Activated CD4-positive, alpha-beta T cell treated with anti-CD3 and anti-CD28 coated beads, Interleukin-2, amount 10 ng/mL, durations not matched to agents 7 days and 5 days (primary cell): ENCODE results near the gene SNX27. TPM values are rescaled to one million over a fixed set of nuclear protein-coding genes. Genes with fewer than 3 reads are reported as not detected.

Source experiments
- CTCF ChIA-PET: fragments of 350-600 bp; sonication (Branson Sonifier 250); formaldehyde crosslinking; loops from one replicate; lab custom pipeline; 2021; ENCODE audit warnings: antibody characterized with exemption; lab: Charles Lee
- POLR2A ChIA-PET: fragments of 350-600 bp; sonication (Branson Sonifier 250); formaldehyde crosslinking; loops from one replicate; lab custom pipeline; 2021; ENCODE audit warnings: antibody characterized with exemption; lab: Charles Lee
- DNase-seq: peaks from one replicate; pipeline ENCODE4 v3.0.0-alpha.2; 2020
- H3K27ac Mint-ChIP-seq: one replicate; pipeline ENCODE4 v1.8.0; 2021; ENCODE audit warnings: mild to moderate bottlenecking, moderate library complexity, mixed read lengths
- H3K27me3 Mint-ChIP-seq: one replicate; pipeline ENCODE4 v1.8.0; 2021; ENCODE audit warnings: mixed read lengths
- H3K36me3 Mint-ChIP-seq: one replicate; pipeline ENCODE4 v1.8.0; 2021; ENCODE audit warnings: low read depth, mixed read lengths
- H3K4me1 Mint-ChIP-seq: one replicate; pipeline ENCODE4 v1.8.0; 2021; ENCODE audit warnings: mixed read lengths
- H3K4me3 Mint-ChIP-seq: one replicate; pipeline ENCODE4 v1.8.0; 2021; ENCODE audit warnings: mild to moderate bottlenecking, moderate library complexity, mixed read lengths
- H3K9me3 Mint-ChIP-seq: one replicate; pipeline ENCODE4 v1.8.0; 2021; ENCODE audit warnings: mixed read lengths
- total RNA-seq, 2 experiments: library from RNA; stranded (reverse); gene quantifications; one replicate each; pipeline ENCODE4 v1.2.3, GENCODE V29; 2021

The SNX27 gene
- total RNA-seq, 2 experiments from 2014 or later: 24.5 to 25.1 TPM

DNA sequence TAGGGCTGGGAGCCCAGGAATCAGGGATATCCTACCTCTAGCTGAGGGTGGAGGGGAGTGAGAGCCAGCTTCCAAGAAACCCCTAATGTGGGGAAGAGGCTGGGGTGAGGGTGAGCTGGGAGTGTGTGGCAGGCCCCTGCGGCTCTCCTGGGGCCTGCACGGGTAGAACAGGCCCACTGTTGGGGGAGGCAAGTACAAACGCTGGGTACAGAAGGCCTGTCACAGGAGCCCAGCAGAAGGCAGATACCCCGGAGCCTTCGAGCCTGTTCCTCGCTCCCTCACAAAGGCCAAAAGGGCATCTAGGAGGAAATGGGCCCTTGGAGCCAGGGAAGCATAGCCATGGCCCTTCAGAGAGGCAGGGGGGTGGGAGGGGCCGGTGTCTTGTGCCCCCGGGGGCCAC is 91.1 kb downstream of the SNX27 start:
- no peak overlapping the region for H3K27ac Mint-ChIP-seq

DNA sequence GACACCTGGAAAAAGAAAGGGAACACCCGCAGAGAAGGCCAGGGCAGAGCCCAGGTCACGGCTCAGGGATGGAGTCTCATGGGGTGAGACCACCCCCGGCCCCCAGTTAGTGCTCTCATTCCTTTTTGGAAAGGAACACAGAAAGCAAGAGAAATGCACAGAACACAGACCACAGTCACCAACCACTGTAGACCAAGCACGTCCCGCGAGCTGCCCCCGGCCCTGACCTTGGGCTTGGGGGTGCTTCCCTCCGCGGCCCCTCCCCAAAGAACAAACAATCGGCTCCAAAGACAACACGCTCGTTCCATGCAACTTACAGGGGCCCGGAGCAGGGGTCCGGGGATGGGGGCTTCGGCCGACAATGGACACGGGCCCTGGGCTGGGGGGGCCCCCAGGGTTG is 92.0 kb downstream of the SNX27 start:
- Mint-ChIP-seq H3K36me3 (no peaks in the 10 kb centered on the region), H3K9me3 (no peaks in the 10 kb centered on the region), H3K27me3 (no peaks in the 10 kb centered on the region), H3K27ac (peak overlapping the region; percentile 58), H3K4me3 (no peak overlapping the region), H3K4me1 (peaks cover 10% of the 10 kb centered on the region)
- POLR2A ChIA-PET: no interaction called here
- no peak for DNase-seq
- CTCF ChIA-PET: no interaction called here

More for the DNA sequence above, 91.1 kb downstream of the SNX27 start:
- no peak overlapping the region for H3K4me3 Mint-ChIP-seq
- no peaks in the 10 kb centered on the region for H3K9me3 Mint-ChIP-seq
- POLR2A ChIA-PET: no interaction called here
- H3K4me1 Mint-ChIP-seq: peaks cover 10% of the 10 kb centered on the region
- H3K36me3 Mint-ChIP-seq: no peaks in the 10 kb centered on the region
- DNase-seq: no peak
- H3K27me3 Mint-ChIP-seq: no peaks in the 10 kb centered on the region
- CTCF ChIA-PET: interaction anchor here (1.1 kb wide), 1 partner anchor 133 kb away, joined by 3 read pairs; no protein-coding TSS in a partner anchor

DNA sequence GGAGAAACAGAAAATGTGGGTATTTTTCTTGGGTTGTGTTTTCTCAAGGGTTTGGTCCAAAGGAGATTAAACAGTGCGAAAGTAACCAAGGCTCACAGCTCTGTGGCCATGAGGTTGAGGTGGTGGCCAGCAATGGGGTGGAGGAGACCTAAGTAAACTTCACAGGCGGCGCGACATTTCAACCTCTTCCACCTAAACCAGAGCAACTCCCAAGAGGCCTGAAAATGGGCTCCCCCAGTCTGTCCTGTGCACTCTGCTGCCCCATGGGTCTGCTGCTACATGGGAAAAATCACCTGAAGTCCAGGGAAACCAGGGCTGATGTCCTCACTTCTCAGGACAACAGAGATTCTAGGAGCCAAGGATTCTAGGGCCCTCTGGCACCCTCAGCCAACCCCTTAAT is 92.4 kb downstream of the SNX27 start:
- DNase-seq: no peak
- Mint-ChIP-seq H3K27ac (no peak overlapping the region), H3K9me3 (no peaks in the 10 kb centered on the region), H3K36me3 (no peaks in the 10 kb centered on the region), H3K4me1 (peaks cover 10% of the 10 kb centered on the region), H3K4me3 (no peak overlapping the region), H3K27me3 (no peaks in the 10 kb centered on the region)
- CTCF ChIA-PET: no interaction called here
- POLR2A ChIA-PET: no interaction called here

DNA sequence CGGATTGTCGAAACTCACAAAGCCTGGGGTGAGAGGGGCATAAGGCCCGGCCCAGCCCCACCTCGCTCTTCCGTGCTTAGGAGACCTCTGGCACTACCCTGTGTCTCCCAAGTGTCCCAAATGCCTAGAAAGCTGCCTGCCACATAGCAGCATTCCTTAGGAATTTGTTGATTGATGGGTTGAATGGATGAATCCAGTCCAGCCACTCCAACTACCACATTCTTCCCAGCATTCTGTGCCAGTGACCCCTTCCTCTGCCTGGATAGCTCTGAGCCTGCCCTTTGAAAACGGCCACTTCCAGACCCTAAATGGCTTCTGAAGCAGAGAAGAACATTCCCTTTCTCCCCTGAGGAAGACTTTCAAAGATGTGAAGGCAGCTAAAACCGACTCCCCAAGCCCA is 93.3 kb downstream of the SNX27 start:
- H3K27me3 Mint-ChIP-seq: no peaks in the 10 kb centered on the region
- ChIA-PET POLR2A (no interaction called here), CTCF (interaction anchor here (1.3 kb wide), 1 partner anchor 136 kb away, joined by 3 read pairs; no protein-coding TSS in a partner anchor)
- H3K27ac Mint-ChIP-seq: no peak overlapping the region
- H3K36me3 Mint-ChIP-seq: no peaks in the 10 kb centered on the region
- DNase-seq: no peak
- H3K9me3 Mint-ChIP-seq: no peaks in the 10 kb centered on the region
- peaks cover 10% of the 10 kb centered on the region for H3K4me1 Mint-ChIP-seq
- no peak overlapping the region for H3K4me3 Mint-ChIP-seq

GRCh38 chr1:151705753-151706463 is 94.1 kb downstream of the SNX27 start:
- CTCF ChIA-PET: interaction anchor here (0.8 to 1.4 kb wide), 4 partner anchors 12 to 135 kb away, joined by 3 to 4 read pairs (median 4); no protein-coding TSS in a partner anchor
- no peaks in the 10 kb centered on the region for H3K9me3 Mint-ChIP-seq
- H3K36me3 Mint-ChIP-seq: no peaks in the 10 kb centered on the region
- no peaks in the 10 kb centered on the region for H3K27me3 Mint-ChIP-seq
- H3K27ac Mint-ChIP-seq: no peak overlapping the region
- peaks cover 10% of the 10 kb centered on the region for H3K4me1 Mint-ChIP-seq
- no peak overlapping the region for H3K4me3 Mint-ChIP-seq
- POLR2A ChIA-PET: no interaction called here
- DNase-seq: no peak

DNA sequence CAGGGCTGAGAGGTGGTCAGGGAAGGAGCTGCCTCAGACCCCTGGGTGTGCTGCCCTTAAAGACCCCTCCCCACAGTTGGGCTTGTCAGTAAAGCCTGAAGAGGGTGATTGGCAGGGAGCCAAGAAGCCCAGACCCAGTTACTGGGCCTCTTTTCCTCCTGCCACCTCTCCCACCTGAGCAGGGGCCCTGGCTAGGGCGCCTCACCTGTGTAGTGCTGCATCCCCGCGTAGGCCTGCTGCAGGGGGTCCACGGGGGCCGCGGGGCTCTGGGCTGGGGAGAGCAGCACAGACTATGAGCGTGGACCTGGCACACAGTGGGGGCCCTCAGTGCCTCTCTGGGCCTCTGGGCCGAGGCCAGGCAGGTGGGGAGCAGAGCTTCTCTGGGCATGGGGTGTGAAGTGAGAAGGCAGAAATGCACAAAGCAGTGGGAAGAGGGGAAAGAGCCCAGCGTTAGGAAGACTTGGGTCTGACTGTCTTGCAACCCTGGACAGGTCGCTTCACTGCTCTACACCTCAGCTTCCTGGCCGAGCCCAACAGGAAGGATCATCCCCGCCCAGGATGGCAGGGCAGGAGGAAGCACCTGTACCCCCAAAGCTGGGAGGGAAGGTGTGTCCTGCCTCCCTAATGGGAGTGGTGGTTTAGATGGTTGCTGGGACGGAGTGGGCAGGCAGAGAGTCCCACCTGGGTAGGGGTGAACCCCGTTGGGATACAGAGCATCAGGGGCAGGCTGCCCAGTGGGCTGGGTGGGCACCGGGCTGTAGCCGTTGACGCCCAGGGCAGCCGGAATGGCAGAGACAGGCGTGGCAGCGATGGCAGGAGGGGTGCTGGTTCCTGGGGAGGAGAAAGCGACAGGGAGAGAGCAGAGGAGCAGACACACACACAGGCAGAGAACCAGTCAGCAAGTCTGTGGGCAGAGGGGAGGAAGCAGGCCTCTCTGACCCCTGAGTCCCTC is 94.9 kb downstream of the SNX27 start:
- Mint-ChIP-seq H3K27me3 (no peaks in the 10 kb centered on the region), H3K27ac (no peak overlapping the region), H3K36me3 (no peaks in the 10 kb centered on the region), H3K4me1 (peaks cover 10% of the 10 kb centered on the region), H3K9me3 (no peaks in the 10 kb centered on the region), H3K4me3 (no peak overlapping the region)
- DNase-seq: no peak
- POLR2A ChIA-PET: no interaction called here
- CTCF ChIA-PET: interaction anchor here (0.8 to 1.4 kb wide), 3 partner anchors 11 to 130 kb away, joined by 3 to 4 read pairs (median 4); no protein-coding TSS in a partner anchor

GRCh38 chr1:151707541-151708065 is 95.8 kb downstream of the SNX27 start:
- ChIA-PET POLR2A (no interaction called here), CTCF (no interaction called here)
- Mint-ChIP-seq H3K27me3 (no peaks in the 10 kb centered on the region), H3K36me3 (no peaks in the 10 kb centered on the region), H3K27ac (no peak overlapping the region), H3K4me1 (peaks cover 10% of the 10 kb centered on the region), H3K9me3 (no peaks in the 10 kb centered on the region), H3K4me3 (no peak overlapping the region)
- no peak for DNase-seq

GRCh38 chr1:151708891-151709290 is 97.0 kb downstream of the SNX27 start:
- ChIA-PET CTCF (interaction anchor here (1.1 kb wide), 1 partner anchor 326 kb away, joined by 3 read pairs; no protein-coding TSS in a partner anchor), POLR2A (no interaction called here)
- no peak overlapping the region for H3K4me3 Mint-ChIP-seq

GRCh38 chr1:151710187-151710840 is 98.5 kb downstream of the SNX27 start:
- ChIA-PET POLR2A (no interaction called here), CTCF (interaction anchor here (0.7 to 1.7 kb wide), 3 partner anchors 11 to 127 kb away, joined by 3 to 5 read pairs (median 3); partner anchors contain the start of gene RIIAD1)
- H3K27ac Mint-ChIP-seq: no peak overlapping the region
- no peaks in the 10 kb centered on the region for H3K36me3 Mint-ChIP-seq
- peaks cover 8% of the 10 kb centered on the region for H3K27me3 Mint-ChIP-seq
- peak; percentile 15 for DNase-seq
- H3K4me3 Mint-ChIP-seq: no peak overlapping the region
- H3K4me1 Mint-ChIP-seq: peaks cover 5% of the 10 kb centered on the region
- H3K9me3 Mint-ChIP-seq: no peaks in the 10 kb centered on the region

More at GRCh38 chr1:151708891-151709290, 97.0 kb downstream of the SNX27 start:
- peaks cover 5% of the 10 kb centered on the region for H3K4me1 Mint-ChIP-seq
- H3K36me3 Mint-ChIP-seq: no peaks in the 10 kb centered on the region
- no peaks in the 10 kb centered on the region for H3K9me3 Mint-ChIP-seq
- no peak overlapping the region for H3K27ac Mint-ChIP-seq
- no peaks in the 10 kb centered on the region for H3K27me3 Mint-ChIP-seq
- no peak for DNase-seq

DNA sequence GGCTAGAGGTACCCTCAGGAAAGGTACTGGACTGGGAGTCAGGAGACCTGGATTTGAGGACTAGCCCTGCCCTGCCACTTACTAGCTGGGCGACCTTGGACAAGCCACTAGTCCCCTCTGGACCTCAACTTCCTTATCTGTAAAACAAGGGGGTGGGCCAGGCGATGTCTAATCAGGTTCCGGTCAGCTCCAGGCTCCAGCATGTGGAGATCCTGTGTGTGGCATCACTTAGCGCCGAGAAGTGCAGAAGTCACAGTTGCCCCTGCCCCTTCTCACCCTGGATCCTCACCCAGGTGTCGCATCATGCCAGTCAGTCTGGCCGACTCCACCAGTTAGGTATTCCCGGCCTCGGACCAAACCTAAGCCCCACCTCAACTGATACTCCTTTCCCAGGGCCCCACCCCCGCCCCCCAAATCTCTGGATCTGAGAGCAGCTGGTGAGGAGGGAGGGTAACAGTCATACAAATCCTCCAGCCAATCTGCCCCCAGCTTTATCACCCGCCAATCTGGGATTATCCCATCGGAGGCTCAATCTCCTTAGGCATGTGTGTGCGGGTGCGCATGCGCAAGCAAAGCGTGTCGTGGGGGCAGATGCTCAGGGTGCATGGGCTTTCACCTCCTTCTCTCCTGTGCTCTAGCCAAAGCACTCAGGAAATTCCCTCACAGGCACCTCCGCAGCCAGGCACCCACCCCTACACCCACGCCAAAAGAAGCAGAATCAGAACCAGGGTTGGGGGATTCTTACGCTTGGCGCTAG is 99.4 kb downstream of the SNX27 start:
- peaks cover 3% of the 10 kb centered on the region for H3K4me1 Mint-ChIP-seq
- ChIA-PET CTCF (interaction anchor here (0.5 to 1.7 kb wide), 3 partner anchors 10 to 518 kb away, joined by 3 to 5 read pairs (median 4); partner anchors contain the start of gene RIIAD1), POLR2A (no interaction called here)
- no peak overlapping the region for H3K4me3 Mint-ChIP-seq
- no peak overlapping the region for H3K27ac Mint-ChIP-seq
- H3K9me3 Mint-ChIP-seq: no peaks in the 10 kb centered on the region
- H3K27me3 Mint-ChIP-seq: peaks cover 17% of the 10 kb centered on the region
- H3K36me3 Mint-ChIP-seq: no peaks in the 10 kb centered on the region
- no peak for DNase-seq

DNA sequence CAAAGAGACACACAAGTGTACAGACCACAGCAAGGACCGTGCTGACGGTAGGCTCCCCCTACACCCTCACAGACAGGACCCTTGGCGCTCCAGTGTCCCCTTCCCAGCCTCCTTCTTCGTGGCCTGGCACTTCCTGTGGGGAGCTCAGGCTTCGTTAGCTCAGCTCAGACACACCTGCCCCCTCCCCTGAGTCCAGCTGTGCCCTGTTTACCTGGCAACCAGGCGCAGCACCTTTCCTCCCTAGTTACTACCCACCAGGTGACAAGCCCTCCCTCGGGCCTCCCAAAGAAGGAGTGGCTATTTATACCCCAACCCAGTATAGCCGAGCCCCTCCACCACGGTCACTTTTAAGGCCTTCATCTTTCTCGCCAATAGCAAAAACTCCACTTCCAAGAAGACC is 100.1 kb downstream of the SNX27 start:
- Mint-ChIP-seq H3K36me3 (no peaks in the 10 kb centered on the region), H3K27me3 (peaks cover 21% of the 10 kb centered on the region), H3K9me3 (no peaks in the 10 kb centered on the region), H3K27ac (no peak overlapping the region), H3K4me3 (no peak overlapping the region), H3K4me1 (peaks cover 2% of the 10 kb centered on the region)
- CTCF ChIA-PET: interaction anchor here (1.7 kb wide), 1 partner anchor 22 kb away, joined by 5 read pairs; no protein-coding TSS in a partner anchor
- POLR2A ChIA-PET: no interaction called here
- DNase-seq: no peak
